SK-N-SH (cell line): ENCODE measurements around the gene PDE11A. TPM values are rescaled to one million over a fixed set of nuclear protein-coding genes. Genes with fewer than 3 reads are reported as not detected.

ENCODE experiments used
- CTCF ChIA-PET: fragments of 300-600, 350-600 bp; formaldehyde crosslinking; extraction: SDS; loops from one replicate; lab custom pipeline; 2021; lab: Yijun Ruan, JAX
- POLR2A ChIA-PET: fragments of 350-600 bp; sonication (Branson Sonifier 250); formaldehyde crosslinking; extraction: SDS; loops from one replicate; lab custom pipeline; 2020; ENCODE audit warnings: antibody characterized with exemption, inconsistent platforms; lab: Yijun Ruan, JAX
- DNase-seq: peaks from one replicate; pipeline ENCODE4 v3.0.0; 2012
- H2AFZ ChIP-seq: fragments of 200-600 bp; sonication (generic); 2 replicates; pipeline ENCODE4 v1.8.1; 2016; ENCODE audit warnings: antibody characterized with exemption, mild to moderate bottlenecking, low read depth
- H3F3A ChIP-seq: fragments of 200-600 bp; sonication (generic); replicated peaks from 2 replicates; pipeline ENCODE3; 2016; ENCODE audit warnings: antibody characterized with exemption, mild to moderate bottlenecking; ENCODE audit not compliant: insufficient read depth
- H3K27ac ChIP-seq, 2 experiments: fragments of 200-500 bp in 1 of 2; fragments of 200-600 bp in 1 of 2; sonication (Bioruptor generic) in 1 of 2; sonication (generic), shearing (Covaris generic) in 1 of 2; 2 replicates each; pipeline versions ENCODE4 v1.5.1 to v1.6.1; 2014 to 2016; ENCODE audit warnings: low read depth in 2 of 2, inconsistent platforms in 1 of 2, low read length in 1 of 2, mild to moderate bottlenecking in 1 of 2, mixed read lengths in 1 of 2
- H3K27me3 ChIP-seq: fragments of 200-600 bp; sonication (generic), shearing (Covaris generic); 2 replicates; pipeline ENCODE4 v1.6.1; 2016; ENCODE audit warnings: mixed run types; ENCODE audit not compliant: insufficient read depth
- H3K36me3 ChIP-seq, 2 experiments: fragments of 200-500 bp in 1 of 2; fragments of 200-600 bp in 1 of 2; sonication (Bioruptor generic) in 1 of 2; sonication (generic) in 1 of 2; replicated peaks in 1 of 2; 2 replicates each; pipeline versions ENCODE3 to v1.5.1; 2014 to 2016; ENCODE audit warnings: low read length in 1 of 2, mild to moderate bottlenecking in 1 of 2; ENCODE audit not compliant: insufficient read depth in 2 of 2, control insufficient read depth in 1 of 2
- H3K4me1 ChIP-seq, 2 experiments: fragments of 200-500 bp in 1 of 2; fragments of 200-600 bp in 1 of 2; sonication (Bioruptor generic) in 1 of 2; sonication (generic), shearing (Covaris generic) in 1 of 2; 2 replicates each; pipeline versions ENCODE4 v1.5.1 to v1.6.1; 2014 to 2016; ENCODE audit warnings: low read depth in 1 of 2, low read length in 1 of 2, mixed run types in 1 of 2; ENCODE audit not compliant: insufficient read depth in 2 of 2, control insufficient read depth in 1 of 2
- H3K4me2 ChIP-seq: fragments of 200-600 bp; sonication (generic), shearing (Covaris generic); 2 replicates; pipeline ENCODE4 v1.6.1; 2017; ENCODE audit warnings: mixed run types
- H3K4me3 ChIP-seq, 2 experiments: fragments of 200-500 bp in 1 of 2; fragments of 200-600 bp in 1 of 2; sonication (Bioruptor generic) in 1 of 2; sonication (generic), shearing (Covaris generic) in 1 of 2; 2 replicates each; pipeline versions ENCODE4 v1.5.1 to v1.8.1; 2014 to 2016; ENCODE audit warnings: low read depth in 2 of 2, inconsistent platforms in 1 of 2, low read length in 1 of 2, mild to moderate bottlenecking in 1 of 2, mixed read lengths in 1 of 2, moderate library complexity in 1 of 2
- H3K79me2 ChIP-seq: fragments of 200-600 bp; sonication (generic); 2 replicates; pipeline ENCODE4 v1.8.1; 2017; ENCODE audit warnings: mild to moderate bottlenecking; ENCODE audit not compliant: insufficient read depth
- H3K9ac ChIP-seq: fragments of 200-600 bp; sonication (generic); 2 replicates; pipeline ENCODE4 v1.6.1; 2017; ENCODE audit warnings: mixed run types
- H3K9me2 ChIP-seq: fragments of 200-600 bp; sonication (generic); 2 replicates; pipeline ENCODE4 v1.6.1; 2017; ENCODE audit warnings: mixed run types
- H3K9me3 ChIP-seq: fragments of 200-600 bp; sonication (generic); 2 replicates; pipeline ENCODE4 v1.6.1; 2017; ENCODE audit warnings: mixed run types, mild to moderate bottlenecking, moderate library complexity
- H4K20me1 ChIP-seq: fragments of 200-600 bp; sonication (generic); 2 replicates; pipeline ENCODE4 v1.6.1; 2017; ENCODE audit warnings: mild to moderate bottlenecking, mixed run types; ENCODE audit not compliant: insufficient read depth
- FOXM1 ChIP-seq: IDR thresholded peaks from 2 replicates; pipeline ENCODE4 v1.4.0; 2012; ENCODE audit warnings: low read depth, mild to moderate bottlenecking
- GABPA ChIP-seq: IDR thresholded peaks from 2 replicates; pipeline ENCODE4 v1.4.0; 2012; ENCODE audit warnings: low read depth, mild to moderate bottlenecking
- NRF1 ChIP-seq: IDR thresholded peaks from 2 replicates; pipeline ENCODE4 v1.6.1; 2012; ENCODE audit warnings: low read depth, mild to moderate bottlenecking, low read length
- RCOR1 ChIP-seq: fragments of 150-350 bp; IDR thresholded peaks from 2 replicates; pipeline ENCODE4 v1.6.1; 2017; ENCODE audit warnings: antibody characterized with exemption, low read length
- RFX5 ChIP-seq: IDR thresholded peaks from 2 replicates; pipeline ENCODE4 v1.6.1; 2012; ENCODE audit warnings: mild to moderate bottlenecking, improper control_type of control experiment, low read length
- RXRA ChIP-seq: IDR thresholded peaks from 2 replicates; pipeline ENCODE4 v1.4.0; 2012; ENCODE audit warnings: low read depth, mild to moderate bottlenecking, borderline replicate concordance
- TCF12 ChIP-seq: IDR thresholded peaks from 2 replicates; pipeline ENCODE4 v1.4.0; 2012
- WGBS: methylation state at CpG from one replicate; pipeline ENCODE4 v1.1.6; 2017; ENCODE audit warnings: low lambda C conversion rate; 5-methylcytosine and 5-hydroxymethylcytosine counted together
- polyA plus RNA-seq, 3 experiments: library from polyadenylated mRNA; depleted of rRNA; stranded (reverse); fragments of >200 nt; gene quantifications; 2 replicates each; pipeline ENCODE4 v1.2.3, GENCODE V29; 2012
- TF ChIP-seq, protein P1 (sequence below): IDR thresholded peaks from 2 replicates; pipeline ENCODE4 v1.4.0; 2012; ENCODE audit warnings: low read depth, borderline replicate concordance
- TF ChIP-seq, protein P2 (sequence below): fragments of 150-350 bp; IDR thresholded peaks from 2 replicates; pipeline ENCODE4 v1.6.1; 2017; ENCODE audit warnings: antibody characterized with exemption, low read length, low read depth, borderline replicate concordance
- TF ChIP-seq, protein P3 (sequence below): IDR thresholded peaks from 2 replicates; pipeline ENCODE4 v1.6.1; 2012; ENCODE audit warnings: mild to moderate bottlenecking, low read depth, low read length, moderate library complexity
- TF ChIP-seq, protein P4 (sequence below): fragments of 150-350 bp; IDR thresholded peaks from 2 replicates; pipeline ENCODE4 v1.6.1; 2016; ENCODE audit warnings: mild to moderate bottlenecking, low read depth, low read length

Gene PDE11A
- polyA plus RNA-seq, 1 of the 3 experiments (the other 2 are of a cell fraction), result 0.10 TPM

DNA sequence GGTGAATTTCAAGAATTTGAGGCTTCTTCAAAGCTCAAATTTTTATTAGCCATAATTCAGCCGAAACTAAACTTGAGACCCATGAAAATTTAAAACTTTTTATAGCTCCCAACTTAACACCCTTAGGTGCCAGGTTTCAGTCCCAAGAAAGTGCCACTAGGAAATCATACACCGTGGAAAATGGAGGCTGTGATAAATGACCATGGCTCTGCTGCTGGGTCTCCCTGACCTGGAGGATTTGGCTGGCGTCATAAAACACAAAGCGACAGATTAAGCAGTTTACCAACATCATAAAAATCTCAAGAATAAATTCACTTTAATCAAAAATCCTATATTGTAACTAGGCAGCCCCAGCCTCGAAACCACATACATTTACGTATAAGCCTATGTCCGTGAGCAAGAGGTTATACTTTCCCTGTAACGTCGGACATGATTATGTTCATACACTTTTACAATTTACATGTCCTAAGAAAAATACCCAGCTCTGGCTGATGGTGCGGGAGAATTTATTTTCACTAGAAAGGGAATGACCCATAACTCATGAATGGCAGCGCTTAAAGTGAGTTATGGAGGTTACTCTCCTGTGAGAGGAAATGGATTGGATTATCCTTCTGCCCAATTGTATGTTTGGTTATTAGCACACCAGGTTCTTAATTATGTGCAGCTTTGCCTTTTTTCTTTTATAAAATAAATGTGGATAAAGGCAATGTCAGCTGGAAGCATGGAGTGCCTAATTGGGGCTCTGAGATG, 350.6 kb downstream of the PDE11A start:
- WGBS, result 86% methylated on average over 11 of the region's 11 CpGs
- H3K79me2 ChIP-seq, result no peaks in the 10 kb centered on the region
- no peak overlapping the region for H2AFZ ChIP-seq
- ChIA-PET CTCF (interaction anchor here (0.7 to 4.7 kb wide), 9 partner anchors 8 to 558 kb away, joined by 3 to 45 read pairs (median 4); no protein-coding TSS in a partner anchor), POLR2A (no interaction called here)
- TF ChIP-seq, protein P1, sequence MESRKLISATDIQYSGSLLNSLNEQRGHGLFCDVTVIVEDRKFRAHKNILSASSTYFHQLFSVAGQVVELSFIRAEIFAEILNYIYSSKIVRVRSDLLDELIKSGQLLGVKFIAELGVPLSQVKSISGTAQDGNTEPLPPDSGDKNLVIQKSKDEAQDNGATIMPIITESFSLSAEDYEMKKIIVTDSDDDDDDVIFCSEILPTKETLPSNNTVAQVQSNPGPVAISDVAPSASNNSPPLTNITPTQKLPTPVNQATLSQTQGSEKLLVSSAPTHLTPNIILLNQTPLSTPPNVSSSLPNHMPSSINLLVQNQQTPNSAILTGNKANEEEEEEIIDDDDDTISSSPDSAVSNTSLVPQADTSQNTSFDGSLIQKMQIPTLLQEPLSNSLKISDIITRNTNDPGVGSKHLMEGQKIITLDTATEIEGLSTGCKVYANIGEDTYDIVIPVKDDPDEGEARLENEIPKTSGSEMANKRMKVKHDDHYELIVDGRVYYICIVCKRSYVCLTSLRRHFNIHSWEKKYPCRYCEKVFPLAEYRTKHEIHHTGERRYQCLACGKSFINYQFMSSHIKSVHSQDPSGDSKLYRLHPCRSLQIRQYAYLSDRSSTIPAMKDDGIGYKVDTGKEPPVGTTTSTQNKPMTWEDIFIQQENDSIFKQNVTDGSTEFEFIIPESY, result no peak
- TF ChIP-seq RXRA (no peak), RCOR1 (no peak), TCF12 (no peak), RFX5 (no peak), FOXM1 (no peak), NRF1 (no peak), GABPA (no peak)
- TF ChIP-seq, protein P2, sequence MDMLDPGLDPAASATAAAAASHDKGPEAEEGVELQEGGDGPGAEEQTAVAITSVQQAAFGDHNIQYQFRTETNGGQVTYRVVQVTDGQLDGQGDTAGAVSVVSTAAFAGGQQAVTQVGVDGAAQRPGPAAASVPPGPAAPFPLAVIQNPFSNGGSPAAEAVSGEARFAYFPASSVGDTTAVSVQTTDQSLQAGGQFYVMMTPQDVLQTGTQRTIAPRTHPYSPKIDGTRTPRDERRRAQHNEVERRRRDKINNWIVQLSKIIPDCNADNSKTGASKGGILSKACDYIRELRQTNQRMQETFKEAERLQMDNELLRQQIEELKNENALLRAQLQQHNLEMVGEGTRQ, result no peak
- TF ChIP-seq, protein P3, sequence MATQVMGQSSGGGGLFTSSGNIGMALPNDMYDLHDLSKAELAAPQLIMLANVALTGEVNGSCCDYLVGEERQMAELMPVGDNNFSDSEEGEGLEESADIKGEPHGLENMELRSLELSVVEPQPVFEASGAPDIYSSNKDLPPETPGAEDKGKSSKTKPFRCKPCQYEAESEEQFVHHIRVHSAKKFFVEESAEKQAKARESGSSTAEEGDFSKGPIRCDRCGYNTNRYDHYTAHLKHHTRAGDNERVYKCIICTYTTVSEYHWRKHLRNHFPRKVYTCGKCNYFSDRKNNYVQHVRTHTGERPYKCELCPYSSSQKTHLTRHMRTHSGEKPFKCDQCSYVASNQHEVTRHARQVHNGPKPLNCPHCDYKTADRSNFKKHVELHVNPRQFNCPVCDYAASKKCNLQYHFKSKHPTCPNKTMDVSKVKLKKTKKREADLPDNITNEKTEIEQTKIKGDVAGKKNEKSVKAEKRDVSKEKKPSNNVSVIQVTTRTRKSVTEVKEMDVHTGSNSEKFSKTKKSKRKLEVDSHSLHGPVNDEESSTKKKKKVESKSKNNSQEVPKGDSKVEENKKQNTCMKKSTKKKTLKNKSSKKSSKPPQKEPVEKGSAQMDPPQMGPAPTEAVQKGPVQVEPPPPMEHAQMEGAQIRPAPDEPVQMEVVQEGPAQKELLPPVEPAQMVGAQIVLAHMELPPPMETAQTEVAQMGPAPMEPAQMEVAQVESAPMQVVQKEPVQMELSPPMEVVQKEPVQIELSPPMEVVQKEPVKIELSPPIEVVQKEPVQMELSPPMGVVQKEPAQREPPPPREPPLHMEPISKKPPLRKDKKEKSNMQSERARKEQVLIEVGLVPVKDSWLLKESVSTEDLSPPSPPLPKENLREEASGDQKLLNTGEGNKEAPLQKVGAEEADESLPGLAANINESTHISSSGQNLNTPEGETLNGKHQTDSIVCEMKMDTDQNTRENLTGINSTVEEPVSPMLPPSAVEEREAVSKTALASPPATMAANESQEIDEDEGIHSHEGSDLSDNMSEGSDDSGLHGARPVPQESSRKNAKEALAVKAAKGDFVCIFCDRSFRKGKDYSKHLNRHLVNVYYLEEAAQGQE, result no peak
- TF ChIP-seq, protein P4, sequence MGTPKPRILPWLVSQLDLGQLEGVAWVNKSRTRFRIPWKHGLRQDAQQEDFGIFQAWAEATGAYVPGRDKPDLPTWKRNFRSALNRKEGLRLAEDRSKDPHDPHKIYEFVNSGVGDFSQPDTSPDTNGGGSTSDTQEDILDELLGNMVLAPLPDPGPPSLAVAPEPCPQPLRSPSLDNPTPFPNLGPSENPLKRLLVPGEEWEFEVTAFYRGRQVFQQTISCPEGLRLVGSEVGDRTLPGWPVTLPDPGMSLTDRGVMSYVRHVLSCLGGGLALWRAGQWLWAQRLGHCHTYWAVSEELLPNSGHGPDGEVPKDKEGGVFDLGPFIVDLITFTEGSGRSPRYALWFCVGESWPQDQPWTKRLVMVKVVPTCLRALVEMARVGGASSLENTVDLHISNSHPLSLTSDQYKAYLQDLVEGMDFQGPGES, result no peak
- no peak for DNase-seq
- no peaks in the 10 kb centered on the region for H3K27me3 ChIP-seq
- H3K9me2 ChIP-seq, result no peaks in the 10 kb centered on the region
- no peak overlapping the region for H3K4me2 ChIP-seq
- peaks cover 0 to 3% of the 10 kb centered on the region in 2 experiments; a peak in 1 of 4 replicates for H3K4me1 ChIP-seq
- no peaks in the 10 kb centered on the region for H3K36me3 ChIP-seq
- H4K20me1 ChIP-seq, result no peaks in the 10 kb centered on the region
- H3F3A ChIP-seq, result no peaks in the 10 kb centered on the region
- no peak overlapping the region for H3K9ac ChIP-seq
- H3K27ac ChIP-seq, result no peak overlapping the region
- no peaks in the 10 kb centered on the region for H3K9me3 ChIP-seq
- H3K4me3 ChIP-seq, result no peak overlapping the region
